NCI-H1436 treated with DMSO at 0.1 percent for 48 hours (cell line): ENCODE results near the gene PRDM5.
"Not testable (repeated sequence)": the region's sequence is repeated elsewhere in the genome, so short reads cannot be mapped to it uniquely, and the experiment has no call there.

Experiments used
- DNase-seq: peaks from one replicate; lab custom pipeline; 2025; lab: John Stamatoyannopoulos, UW

PRDM5 gene

DNA sequence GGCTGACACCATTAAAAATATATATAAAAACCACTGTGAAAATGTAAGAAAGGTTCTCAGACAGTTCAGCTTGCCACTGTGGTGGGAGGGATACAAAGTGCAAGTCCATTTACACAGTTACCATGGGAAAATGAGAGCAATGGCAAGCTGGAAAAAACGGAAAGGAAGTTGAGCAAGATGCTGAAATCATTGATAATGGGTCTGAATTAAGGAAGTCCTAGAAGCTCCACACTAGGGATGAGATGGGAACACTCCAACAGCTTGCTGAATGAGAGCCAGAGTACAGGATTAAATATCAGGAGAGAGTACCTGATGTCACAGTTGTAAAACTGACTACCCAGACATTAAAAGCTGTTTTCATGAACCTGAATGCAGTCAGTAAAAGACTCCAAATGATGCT, 218.6 kb downstream of the PRDM5 start:
- no peak for DNase-seq

DNA sequence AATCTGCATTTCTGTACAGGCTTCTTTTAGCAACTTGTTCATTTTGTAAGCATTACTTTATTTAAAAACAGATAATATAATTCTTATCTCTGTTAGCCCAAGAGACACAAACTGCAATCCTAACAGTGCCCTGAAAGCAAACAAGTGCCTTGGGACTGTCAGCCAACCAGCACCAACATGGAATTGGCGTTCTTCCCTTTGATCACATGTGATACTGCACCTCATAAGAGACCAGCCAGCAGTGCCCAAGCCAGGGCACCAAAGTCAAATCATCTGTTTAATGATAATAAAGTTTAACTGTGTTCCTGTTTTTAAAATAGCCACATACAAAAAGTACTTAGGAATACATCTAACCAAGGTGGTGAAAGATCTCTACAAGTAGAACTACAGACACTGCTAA, 223.2 kb downstream of the PRDM5 start:
- no peak for DNase-seq

GRCh38 chr4:120694973-120695372, 227.6 kb downstream of the PRDM5 start:
- DNase-seq, result no peak

- no peak for DNase-seq
These were observed 228.7 kb downstream of the PRDM5 start for GRCh38 chr4:120693816-120694215.

- no peak for DNase-seq
These were observed 229.6 kb downstream of the PRDM5 start for GRCh38 chr4:120692964-120693363.

GRCh38 chr4:120691536-120691935, 231.0 kb downstream of the PRDM5 start:
- no peak for DNase-seq

- DNase-seq, result no peak
These were observed 231.4 kb downstream of the PRDM5 start for GRCh38 chr4:120691106-120691505.

DNA sequence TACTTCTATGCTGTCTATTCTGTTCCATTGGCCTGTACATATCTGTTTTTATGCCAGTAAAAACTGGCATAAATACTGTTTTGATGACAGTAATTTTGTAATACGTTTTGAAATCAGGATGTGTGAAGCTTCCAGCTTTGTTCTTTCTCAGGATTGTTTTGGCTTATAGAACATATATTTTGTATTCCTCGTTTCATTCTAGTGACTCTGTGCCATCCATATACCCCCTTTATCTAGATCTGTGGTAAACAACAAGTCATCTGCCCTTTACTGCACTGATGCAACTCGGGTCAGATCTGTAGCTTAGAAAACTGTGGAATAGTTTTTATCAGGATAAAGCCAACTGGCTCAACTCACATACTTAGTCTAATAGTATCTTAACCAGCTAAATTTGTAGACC, 233.7 kb downstream of the PRDM5 start:
- no peak for DNase-seq

DNA sequence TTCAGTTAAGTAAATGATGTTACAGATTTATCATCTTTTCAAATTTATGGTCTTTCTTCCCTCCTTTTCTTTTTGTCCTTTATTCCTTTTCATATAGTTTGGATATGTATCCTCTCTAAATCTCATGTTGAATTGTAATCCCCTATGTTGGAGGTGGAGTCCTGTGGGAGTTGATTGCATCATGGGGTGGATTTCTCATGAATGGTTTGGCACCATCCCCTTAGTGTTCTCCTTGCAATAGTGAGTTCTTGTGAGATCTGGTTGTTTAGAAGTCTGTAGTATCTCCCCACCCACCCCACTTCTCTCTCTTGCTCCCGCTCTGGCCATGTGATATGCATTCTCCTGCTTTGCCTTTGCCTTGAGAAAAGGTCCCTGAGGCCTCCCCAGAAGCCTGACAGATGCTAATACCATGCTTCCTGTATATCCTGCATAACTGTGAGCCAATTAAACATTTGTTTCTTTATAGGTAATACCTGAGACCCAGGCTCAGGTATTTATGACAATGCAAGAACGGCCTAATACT, 236.7 kb downstream of the PRDM5 start:
- DNase-seq, result no peak

DNA sequence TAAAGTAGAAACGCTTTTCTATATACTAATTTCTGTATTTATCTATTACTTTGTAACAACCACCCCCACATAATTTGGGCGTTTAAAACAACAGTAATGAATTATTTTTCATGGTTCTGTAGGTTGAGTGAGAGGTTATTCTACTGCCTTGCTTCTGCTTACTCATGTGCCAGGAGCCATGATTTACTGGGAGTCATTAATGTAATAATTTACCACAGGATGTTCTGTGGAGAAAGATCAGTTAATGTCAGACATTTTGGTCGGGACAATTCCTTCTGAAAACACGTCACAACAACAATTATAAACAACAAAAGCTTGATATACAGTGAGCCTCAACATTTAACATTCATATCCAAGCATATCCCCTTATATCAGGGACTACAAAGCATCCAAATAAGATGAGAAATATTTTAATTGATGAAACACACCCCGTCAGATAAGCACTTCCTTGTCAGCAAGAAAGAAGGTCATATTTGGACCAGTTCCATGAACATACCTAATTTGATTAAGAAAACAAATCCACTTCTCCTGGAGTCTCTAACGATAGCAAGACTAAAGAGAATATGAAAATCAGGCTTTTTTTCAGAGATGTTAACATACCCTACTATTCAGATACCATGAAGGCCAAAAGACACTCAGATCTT, 238.5 kb downstream of the PRDM5 start:
- DNase-seq, result no peak

- DNase-seq, result no peak
These were observed 239.5 kb downstream of the PRDM5 start for GRCh38 chr4:120682981-120683380.

DNA sequence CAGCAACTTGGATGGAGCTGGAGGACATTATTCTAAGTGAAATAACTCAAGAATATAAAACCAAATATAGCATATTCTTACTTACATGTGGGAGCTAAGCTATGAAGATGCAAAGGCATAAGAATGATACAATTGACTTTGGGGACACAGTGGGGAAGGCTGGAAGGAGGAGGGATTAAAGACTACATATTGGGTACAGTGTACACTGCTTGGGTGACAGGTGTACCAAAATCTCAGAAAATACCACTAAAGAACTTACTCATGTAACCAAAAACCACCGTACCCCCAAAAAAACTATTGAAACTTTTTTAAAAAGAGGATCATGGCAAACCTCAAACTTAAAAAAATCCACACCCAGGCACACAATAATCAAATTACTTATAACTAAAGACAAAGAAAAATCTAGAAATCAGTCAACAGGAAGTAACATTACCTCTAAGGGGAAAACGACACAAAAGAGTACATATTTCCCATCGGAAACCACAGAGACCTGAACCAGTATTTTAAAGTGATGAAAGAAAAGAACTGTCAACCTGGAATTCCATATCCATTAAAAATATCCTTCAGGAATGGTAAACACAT, 241.8 kb downstream of the PRDM5 start:
- no peak for DNase-seq

DNA sequence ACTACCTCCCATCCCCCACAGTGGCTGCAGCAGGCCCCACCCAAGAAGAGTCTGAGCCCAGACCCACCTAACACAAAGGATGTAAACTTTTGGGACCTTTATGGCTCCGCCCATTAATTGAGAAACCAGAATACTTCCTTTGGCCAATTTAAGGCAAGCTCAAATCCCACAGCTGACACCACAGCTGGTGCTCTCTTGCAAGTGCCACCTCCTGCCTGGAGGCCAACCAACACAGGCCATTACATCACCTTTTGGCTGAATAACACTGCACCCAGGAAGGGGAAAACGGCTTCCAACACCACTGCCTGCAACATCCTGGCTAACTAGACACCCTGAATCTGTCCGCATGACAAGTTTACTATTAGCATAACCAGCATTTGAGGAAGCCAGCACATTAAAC, 248.8 kb downstream of the PRDM5 start:
- no peak for DNase-seq

DNA sequence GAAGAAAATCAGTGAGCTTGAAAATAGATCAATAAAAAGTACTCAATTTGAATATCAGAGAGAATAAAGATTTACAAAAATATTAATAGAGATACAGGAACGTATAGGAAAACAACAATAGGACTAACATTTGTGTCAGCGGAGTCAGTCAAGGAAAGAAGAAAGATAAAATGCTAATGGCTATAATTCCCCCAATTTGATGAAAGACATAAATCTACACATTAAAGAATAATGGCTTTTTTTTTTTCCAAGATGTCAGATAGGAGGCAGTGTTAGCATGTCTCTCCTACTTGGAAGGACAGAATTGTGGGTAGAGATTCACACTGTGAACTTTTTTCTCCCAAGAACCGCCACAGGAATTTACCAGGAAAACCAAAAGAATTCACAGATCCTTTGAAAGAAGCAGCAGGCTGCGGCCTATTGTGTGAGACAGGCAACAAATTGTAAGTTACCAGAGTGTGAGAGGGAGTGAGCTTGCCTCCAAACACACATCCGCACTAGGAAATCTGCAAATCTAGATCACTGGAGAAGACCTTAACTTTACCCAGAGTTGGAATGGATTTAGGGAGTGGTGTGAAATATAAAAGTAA, 249.9 kb downstream of the PRDM5 start:
- DNase-seq, result no peak

DNA sequence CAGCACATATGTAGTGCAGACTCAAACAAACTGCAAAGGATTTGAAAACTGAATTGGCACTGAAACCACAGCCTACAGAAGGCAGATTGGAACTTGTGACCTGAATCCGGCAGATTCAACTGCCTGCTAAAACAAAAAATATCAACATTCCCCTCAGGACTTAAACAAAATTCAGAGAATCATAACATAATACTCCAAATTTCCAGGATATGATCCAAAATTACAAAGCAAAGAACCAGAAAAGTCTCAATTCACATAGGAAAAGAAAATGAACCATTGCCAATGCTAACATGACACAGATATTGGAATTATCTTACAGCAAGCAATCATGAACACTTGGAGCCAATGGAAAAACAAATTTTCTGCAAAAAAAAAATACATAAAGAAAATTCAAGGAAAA, 250.4 kb downstream of the PRDM5 start:
- no peak for DNase-seq

DNA sequence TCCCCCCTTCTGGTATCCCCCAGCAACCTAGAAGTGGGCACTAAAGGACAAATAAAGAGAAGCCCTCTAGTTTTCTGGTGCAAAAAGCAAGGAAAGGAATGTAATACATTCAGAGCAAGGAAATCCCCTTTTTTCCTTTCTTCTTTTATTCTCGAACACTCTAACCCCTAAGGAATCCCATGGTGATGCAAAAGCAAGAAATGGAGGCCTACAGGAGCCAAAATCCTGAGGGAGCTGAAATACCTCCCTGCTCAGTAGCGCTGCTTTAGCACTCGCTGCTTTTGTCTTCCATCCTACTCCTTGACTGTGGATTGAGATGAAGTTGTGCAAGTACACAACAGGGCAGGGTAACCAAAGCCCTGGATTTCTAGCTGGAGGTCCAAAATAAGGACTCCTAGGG, 251.0 kb downstream of the PRDM5 start:
- no peak for DNase-seq

- no peak for DNase-seq
These were observed 255.4 kb downstream of the PRDM5 start for GRCh38 chr4:120667102-120667501.

GRCh38 chr4:120664851-120665250, 257.7 kb downstream of the PRDM5 start:
- no peak for DNase-seq

GRCh38 chr4:120659616-120660170, 262.8 kb downstream of the PRDM5 start:
- no peak for DNase-seq

DNA sequence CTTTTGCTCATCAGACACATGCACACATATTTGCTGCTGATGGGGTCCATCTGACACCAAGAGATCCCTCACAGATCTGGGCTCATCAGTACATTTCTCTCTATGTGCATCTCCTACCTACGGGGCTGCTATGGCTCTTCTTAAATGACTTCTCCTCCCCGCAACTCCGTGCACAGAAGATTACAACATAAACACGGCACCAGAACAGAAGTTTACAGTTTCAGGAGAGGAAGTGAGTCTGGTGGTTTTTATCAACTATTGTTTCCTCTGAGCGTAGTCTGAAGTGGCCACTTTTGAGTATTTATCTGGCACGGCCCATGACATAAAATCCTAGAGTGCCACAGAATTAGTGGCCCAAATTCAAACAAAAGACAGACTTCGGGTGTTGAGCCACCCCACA, 263.8 kb downstream of the PRDM5 start:
- no peak for DNase-seq

DNA sequence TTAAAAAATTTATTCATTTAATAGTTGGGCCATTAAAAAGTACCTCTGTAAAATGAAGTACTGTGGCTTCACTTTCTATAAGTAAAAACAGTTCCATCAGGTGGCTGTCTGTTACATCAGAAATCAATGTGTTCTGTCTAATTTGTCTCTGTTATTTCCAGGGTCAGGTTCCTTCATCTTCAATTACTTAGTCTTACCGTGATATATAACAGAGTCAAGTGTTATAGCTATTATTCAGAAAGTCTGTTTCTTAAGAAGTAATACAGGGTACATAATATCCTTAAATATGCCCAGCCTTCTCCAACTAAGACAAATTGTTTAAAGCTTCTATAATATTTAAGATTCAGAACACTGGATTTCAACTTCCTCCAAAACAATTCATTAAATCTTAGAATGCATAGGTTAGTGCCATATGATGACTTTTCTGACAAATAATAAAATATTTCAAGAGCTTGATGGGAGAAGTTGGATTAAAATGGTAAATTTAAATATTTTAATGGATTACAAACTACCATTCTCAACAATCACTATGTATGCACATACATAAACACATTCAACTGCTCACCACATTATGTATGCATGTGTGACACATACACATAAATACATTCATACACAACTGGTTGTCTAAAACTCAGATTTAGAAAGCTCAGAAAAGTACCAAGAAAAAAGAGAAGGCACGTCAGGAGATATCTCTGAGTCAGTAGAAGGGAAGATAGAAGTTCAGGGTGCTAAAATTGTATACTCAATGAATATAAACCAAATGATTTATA, 268.5 kb downstream of the PRDM5 start:
- DNase-seq, result no peak

DNA sequence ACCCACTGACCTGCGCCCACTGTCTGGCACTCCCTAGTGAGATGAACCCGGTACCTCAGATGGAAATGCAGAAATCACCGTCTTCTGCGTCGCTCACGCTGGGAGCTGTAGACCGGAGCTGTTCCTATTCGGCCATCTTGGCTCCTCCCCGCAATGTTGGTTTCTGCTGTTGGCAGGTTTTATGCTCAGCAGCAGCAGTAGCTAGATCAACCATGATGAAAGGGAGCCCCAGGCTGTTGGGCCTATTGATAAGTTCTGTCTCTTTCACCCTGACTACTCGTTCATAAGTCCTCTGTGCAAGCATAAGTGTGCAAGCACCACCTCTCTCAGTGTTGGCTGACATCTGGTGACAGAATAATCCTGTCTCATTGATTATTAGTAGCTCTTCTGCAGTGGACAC, 274.2 kb downstream of the PRDM5 start:
- DNase-seq, result not testable (repeated sequence)
